Endothelial cell (in vitro differentiated cells): ENCODE measurements around the gene FBXO41. TPM values are rescaled to one million over a fixed set of nuclear protein-coding genes. Genes with fewer than 3 reads are reported as not detected.

ENCODE experiments used
- DNase-seq: peaks from one replicate; pipeline ENCODE4 v3.0.0; 2021; ENCODE audit warnings: low spot score
- H3K27ac Mint-ChIP-seq: one replicate; pipeline ENCODE4 v1.8.0; 2021; ENCODE audit warnings: mixed read lengths, inconsistent platforms; ENCODE audit not compliant: unreplicated experiment
- H3K27me3 Mint-ChIP-seq: one replicate; pipeline ENCODE4 v1.8.0; 2021; ENCODE audit warnings: mild to moderate bottlenecking, moderate library complexity, mixed read lengths, inconsistent platforms; ENCODE audit not compliant: unreplicated experiment
- H3K36me3 Mint-ChIP-seq: one replicate; pipeline ENCODE4 v1.8.0; 2021; ENCODE audit warnings: mild to moderate bottlenecking, low read depth, mixed read lengths, inconsistent platforms; ENCODE audit not compliant: unreplicated experiment
- H3K4me1 Mint-ChIP-seq: one replicate; pipeline ENCODE4 v1.8.0; 2021; ENCODE audit warnings: mild to moderate bottlenecking, mixed read lengths, inconsistent platforms; ENCODE audit not compliant: unreplicated experiment
- H3K4me3 Mint-ChIP-seq: one replicate; pipeline ENCODE4 v1.8.0; 2021; ENCODE audit warnings: mild to moderate bottlenecking, mixed read lengths, inconsistent platforms; ENCODE audit not compliant: unreplicated experiment
- H3K9me3 Mint-ChIP-seq: one replicate; pipeline ENCODE4 v1.8.0; 2021; ENCODE audit warnings: mixed read lengths, inconsistent platforms; ENCODE audit not compliant: unreplicated experiment
- CTCF ChIP-seq: fragments of 200-600 bp; sonication (generic); IDR thresholded peaks from one replicate; pipeline ENCODE4 v1.5.0; 2021; ENCODE audit warnings: antibody characterized with exemption; ENCODE audit not compliant: unreplicated experiment
- total RNA-seq: library from RNA; stranded (reverse); fragmentation: NEBNext Ultra II Directional; extraction: Animal tissue kit (Norgen Biotek cat#: 25700); gene quantifications from one replicate; pipeline ENCODE4 v1.2.1, GENCODE V29; 2021; ENCODE audit not compliant: unreplicated experiment

Gene FBXO41
- total RNA-seq, 1 donor from 2014 or later = 2.1 TPM

GRCh38 chr2:73256618-73256922 lies 27.7 kb downstream of the FBXO41 start:
- no peak overlapping the region for H3K27ac Mint-ChIP-seq

GRCh38 chr2:73255907-73256617 lies 28.2 kb downstream of the FBXO41 start:
- Mint-ChIP-seq H3K36me3 (peaks cover 14% of the 10 kb centered on the region), H3K4me1 (no peaks in the 10 kb centered on the region), H3K4me3 (no peak overlapping the region), H3K27ac (no peak overlapping the region), H3K27me3 (peaks cover 16% of the 10 kb centered on the region), H3K9me3 (no peaks in the 10 kb centered on the region)
- no peak for DNase-seq
- no peak for TF ChIP-seq CTCF

More at GRCh38 chr2:73256618-73256922, 27.7 kb downstream of the FBXO41 start:
- H3K4me3 Mint-ChIP-seq = no peak overlapping the region
- DNase-seq = no peak
- peaks cover 14% of the 10 kb centered on the region for H3K36me3 Mint-ChIP-seq
- H3K9me3 Mint-ChIP-seq = no peaks in the 10 kb centered on the region
- H3K4me1 Mint-ChIP-seq = no peaks in the 10 kb centered on the region
- no peak for TF ChIP-seq CTCF
- H3K27me3 Mint-ChIP-seq = peaks cover 16% of the 10 kb centered on the region

- Mint-ChIP-seq H3K4me1 (no peaks in the 10 kb centered on the region), H3K27me3 (peaks cover 16% of the 10 kb centered on the region), H3K9me3 (no peaks in the 10 kb centered on the region), H3K36me3 (peaks cover 23% of the 10 kb centered on the region), H3K27ac (no peak overlapping the region), H3K4me3 (no peak overlapping the region)
- no peak for TF ChIP-seq CTCF
- no peak for DNase-seq
These were observed 29.2 kb downstream of the FBXO41 start for GRCh38 chr2:73255007-73255644.

- no peaks in the 10 kb centered on the region for H3K4me1 Mint-ChIP-seq
- H3K27me3 Mint-ChIP-seq = peaks cover 17% of the 10 kb centered on the region
- H3K9me3 Mint-ChIP-seq = no peaks in the 10 kb centered on the region
- no peak for DNase-seq
- H3K27ac Mint-ChIP-seq = no peak overlapping the region
- H3K4me3 Mint-ChIP-seq = no peak overlapping the region
- TF ChIP-seq CTCF = no peak
- H3K36me3 Mint-ChIP-seq = peaks cover 29% of the 10 kb centered on the region
These were observed 29.8 kb downstream of the FBXO41 start for GRCh38 chr2:73254343-73255006.

GRCh38 chr2:73253901-73254300 lies 30.4 kb downstream of the FBXO41 start:
- Mint-ChIP-seq H3K27me3 (peaks cover 15% of the 10 kb centered on the region), H3K36me3 (peaks cover 32% of the 10 kb centered on the region), H3K4me3 (no peak overlapping the region), H3K27ac (no peak overlapping the region), H3K9me3 (no peaks in the 10 kb centered on the region), H3K4me1 (no peaks in the 10 kb centered on the region)
- no peak for TF ChIP-seq CTCF
- DNase-seq = no peak
